HG02623 (cell line): ENCODE measurements around the gene PBX3.

Experiments
- ATAC-seq: cut with Tn5 transposase; IDR thresholded peaks from one replicate; pipeline ENCODE4 v1.9.1; 2021; ENCODE audit warnings: moderate library complexity; ENCODE audit not compliant: unreplicated experiment

PBX3 gene

DNA sequence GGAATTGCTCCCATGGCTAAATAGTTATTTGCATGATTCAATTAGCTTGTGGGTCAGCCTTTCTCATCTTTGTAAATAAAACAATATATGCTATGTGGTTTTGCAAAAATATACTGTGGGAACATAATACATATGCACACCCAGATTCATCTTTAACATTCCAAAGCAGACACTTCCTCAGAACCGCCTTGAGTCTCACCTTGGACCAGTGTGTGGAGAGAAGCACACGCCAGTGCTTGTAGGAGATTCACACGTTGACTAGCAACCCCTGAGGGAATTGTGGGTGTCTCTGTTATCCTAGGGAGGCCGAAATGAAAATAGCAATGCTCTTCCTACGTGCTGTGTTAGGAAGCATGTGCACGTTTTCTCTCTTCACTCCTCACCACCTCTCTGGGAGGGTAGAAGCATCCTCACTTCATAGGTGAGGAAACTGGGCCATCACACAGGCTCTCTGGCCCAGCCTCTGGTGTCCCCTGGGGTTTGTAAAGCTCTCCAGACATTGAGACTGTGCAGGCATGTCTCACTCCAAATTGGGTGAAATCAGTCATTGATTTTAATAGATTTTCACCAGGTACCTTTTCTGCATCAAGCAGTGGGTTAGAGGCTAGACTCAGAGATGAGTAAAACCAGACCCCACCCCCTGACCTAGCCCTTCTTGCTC is 221.7 kb downstream of the PBX3 start:
- no peak for ATAC-seq

DNA sequence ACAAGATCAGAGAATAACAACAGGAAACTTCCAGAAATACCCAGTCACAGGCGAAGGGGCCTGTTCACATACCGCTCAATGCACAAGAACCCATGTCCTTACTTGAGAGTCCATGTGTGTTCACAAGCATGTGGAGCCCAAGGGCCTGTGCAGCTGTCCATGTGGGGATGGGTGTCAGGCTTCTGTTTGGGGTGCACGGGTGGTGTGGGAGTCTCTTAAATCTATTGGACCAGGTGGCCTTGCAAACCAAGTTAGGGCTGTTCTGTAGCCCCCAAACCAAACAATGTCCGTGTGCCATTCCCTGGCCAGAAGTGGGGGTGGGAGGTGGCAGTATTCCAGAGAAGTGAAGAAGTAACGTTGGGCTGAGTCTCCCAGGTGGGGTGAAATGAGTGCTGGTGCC is 222.3 kb downstream of the PBX3 start:
- no peak for ATAC-seq

DNA sequence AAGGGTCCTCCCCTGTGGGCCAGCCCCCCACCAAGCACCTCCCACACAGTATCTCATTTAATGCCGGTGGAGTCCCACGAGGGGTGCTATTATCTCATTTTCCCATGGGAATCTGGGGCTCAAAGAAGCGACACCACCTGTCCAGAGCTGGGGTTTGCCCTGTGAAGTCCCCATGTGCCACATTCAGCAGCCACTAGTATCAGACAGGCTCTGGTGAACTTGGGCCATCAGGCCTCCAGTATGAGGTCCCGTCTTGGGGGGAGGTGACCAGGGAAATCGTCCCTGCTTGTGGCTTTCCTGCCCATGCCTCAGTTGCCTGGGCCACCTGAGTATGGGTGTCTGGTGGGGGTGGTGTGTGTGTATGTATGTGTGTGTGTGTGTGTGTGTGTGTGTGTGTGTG is 222.7 kb downstream of the PBX3 start:
- no peak for ATAC-seq

DNA sequence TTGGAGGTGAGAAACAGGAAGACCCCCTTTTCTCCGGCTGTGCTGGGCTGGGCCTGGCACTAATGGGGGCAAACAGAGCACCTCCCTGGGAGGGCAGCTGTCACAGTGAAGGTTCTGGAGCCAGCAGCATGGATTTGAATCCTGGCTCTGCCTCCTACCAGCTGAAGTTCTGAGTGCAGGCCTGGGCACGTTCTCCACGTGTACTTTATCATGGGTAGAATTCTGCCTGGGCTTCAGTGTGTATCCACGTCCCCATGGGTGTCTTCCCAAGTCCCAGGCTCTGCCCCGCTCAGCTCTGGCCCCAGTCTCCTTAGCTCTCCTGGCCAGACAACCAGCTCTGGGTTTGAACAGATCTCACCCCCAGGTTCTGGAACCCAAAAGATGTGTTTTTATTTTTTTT is 223.2 kb downstream of the PBX3 start:
- ATAC-seq: no peak

DNA sequence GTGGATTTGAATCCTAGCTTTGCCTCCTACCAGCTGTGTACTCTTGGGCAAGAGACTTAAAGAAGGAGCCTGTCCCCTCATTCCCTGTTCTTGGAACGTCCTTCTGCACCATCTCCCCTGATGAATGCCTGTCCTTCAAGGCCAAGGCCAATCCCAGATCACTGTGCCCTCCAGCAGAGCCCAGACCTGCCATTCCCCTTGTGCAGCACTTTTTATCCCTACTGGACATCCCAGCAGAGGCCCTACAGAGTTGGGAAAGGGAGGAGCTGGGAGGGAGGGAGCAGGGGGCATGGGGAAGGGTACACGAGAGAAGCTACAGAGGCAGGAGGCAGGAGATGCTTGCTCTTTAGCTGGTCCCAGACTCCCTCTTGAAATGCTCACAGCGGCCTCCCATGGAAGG is 223.9 kb downstream of the PBX3 start:
- ATAC-seq: no peak

DNA sequence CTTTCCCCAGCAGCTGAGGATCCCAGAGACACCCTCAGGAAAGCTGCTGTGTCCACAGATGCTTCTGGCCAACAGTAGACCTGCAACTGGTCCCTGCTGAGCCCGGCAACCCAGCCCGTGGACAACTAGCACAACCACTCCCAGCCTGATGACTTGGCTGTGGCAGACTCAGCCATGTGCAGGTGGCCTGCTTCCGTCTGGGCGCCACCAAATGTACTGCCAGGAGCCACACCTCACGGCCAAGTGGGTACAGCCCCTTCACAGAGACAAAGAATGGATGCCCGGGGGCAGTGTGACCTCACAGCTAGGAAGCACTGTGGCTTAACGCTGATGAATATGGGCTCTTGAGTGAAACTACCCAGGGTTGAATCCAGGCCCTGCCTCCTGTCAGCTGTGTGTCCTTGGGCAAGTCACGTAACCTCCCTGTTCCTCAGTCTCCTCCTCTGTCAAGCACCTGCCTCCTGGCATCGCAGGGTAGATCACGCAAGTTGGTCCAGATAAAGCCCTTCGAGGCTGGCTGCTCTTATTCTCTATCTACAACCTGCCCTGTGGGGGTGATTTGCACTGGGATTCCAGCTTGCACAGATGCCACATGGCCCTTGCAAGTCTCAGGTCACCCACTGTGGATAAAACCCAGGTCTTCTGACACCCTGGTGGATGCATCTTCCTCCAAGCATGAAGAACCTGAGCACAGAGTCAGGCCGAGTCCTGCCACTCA is 225.0 kb downstream of the PBX3 start:
- no peak for ATAC-seq

DNA sequence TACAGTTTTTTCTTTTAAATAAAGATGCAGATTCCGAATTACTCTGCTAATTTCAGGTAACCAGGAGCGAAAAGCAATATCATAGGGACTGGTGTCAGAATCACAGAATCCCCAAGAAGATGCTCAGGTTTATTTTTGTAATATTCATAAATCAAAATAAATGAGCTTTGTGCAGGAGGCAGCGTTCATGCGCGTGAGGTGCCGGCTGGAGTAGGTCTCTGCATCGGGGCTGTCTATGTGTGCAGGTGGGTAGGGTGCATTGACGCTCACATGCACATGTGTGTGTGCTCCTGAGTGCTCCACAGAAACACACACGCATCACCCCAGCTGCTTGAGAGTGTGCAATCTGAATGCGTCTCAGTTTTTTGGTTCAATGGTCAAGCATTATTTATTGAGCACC is 226.4 kb downstream of the PBX3 start:
- ATAC-seq: no peak

DNA sequence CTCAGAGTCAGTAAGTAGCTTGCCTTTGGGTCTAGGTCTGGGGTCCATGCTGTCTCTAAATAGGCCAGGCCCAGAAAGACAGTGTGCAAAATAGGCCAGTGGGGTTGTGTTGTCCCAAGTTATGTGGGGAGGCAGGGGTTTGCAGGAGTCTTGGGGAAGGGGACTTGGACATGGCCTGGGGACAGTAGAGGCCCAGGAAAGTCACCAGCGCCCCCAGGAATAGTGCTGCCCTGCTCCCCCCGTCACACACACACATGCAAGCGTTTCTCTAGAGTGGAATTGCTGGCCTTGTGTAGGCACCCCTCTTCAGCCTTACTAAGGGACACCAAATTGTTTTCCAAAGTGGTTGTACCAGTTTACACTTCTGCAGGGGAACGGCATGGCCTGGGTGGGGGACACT is 227.5 kb downstream of the PBX3 start:
- no peak for ATAC-seq

DNA sequence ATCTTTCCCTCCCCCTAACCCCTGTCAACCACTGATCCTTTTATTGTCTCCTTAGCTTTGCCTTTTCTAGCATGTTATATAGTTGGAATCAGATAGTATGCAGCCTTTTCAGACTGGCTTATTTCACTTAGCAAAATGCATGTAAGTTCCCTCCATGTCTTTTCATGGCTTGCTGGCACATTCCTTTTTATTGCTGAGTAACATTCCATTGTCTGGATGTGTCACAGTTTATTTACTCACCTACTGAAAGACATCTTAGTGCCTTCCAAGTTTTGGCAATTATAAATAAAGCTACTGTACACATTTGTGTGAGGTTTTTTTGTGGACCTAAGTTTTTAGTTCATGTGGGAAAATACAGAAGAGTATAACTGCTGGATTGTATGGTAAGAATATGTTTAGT is 230.1 kb downstream of the PBX3 start:
- ATAC-seq: no peak

DNA sequence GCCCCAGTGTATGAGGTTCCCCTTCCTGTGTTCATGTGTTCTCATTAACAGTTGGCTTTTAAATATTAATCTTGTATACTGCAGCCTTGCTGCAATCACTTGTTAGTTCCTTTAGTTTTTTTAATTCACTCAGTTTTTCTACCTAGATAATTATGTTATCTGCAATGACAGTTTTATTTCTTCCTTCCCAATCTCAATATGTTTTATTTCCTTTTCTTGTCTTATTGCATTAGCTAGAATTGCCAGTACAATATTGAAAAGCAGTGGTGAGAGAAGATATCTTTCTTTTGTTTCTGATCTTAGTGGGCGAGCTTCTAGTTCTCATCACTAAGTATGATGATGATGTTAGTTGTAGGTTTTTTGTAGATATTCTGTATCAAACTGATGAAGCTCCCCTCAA is 232.2 kb downstream of the PBX3 start:
- ATAC-seq: no peak

DNA sequence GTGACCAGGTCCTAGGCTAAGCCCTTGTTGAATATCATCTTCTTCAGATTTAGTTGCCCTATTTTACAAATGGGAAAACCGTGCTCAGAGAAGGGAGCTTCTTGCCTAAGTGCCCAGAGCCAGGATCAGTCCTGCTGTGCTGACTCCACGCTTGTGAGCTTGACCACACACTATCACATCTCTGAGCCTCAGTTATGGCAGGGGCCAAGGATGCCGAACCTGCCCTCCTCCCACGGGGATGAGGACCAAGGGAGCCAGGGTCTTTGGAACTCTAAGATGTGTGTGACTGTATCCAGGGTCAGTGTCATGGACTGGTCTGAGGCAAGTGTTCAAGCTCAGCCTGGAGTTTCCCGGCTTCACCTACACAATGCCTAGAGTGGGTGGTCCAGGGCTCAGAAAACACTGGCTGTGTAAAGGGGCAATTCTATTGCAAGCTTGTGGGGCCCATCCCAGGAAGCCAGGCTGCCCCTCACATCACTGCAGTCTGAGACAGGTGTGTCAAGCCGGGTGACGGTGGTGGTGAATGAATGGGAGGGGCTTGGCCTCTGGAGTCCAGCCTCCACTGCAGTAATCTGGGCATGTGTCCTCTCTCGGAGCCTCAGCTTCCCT is 235.7 kb downstream of the PBX3 start:
- ATAC-seq: no peak

DNA sequence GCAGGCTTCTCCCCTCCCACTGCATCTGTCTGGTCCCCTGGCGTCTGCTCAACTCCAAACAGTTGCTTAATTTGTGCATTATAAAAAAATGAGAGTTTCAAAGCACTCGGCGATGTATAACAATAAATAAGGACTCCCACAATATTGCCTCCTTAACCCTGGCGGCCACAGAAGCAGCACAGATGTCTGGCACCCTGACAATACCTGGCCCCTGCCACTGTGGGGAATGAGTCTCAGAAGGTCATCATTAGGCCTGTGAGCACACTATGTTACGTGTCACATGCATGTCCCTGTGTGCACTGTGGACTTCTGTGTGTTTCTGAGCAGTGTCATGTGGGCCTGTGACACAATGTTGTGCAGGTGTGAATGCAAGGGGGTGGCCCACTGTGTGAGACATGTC is 236.5 kb downstream of the PBX3 start:
- ATAC-seq: no peak

DNA sequence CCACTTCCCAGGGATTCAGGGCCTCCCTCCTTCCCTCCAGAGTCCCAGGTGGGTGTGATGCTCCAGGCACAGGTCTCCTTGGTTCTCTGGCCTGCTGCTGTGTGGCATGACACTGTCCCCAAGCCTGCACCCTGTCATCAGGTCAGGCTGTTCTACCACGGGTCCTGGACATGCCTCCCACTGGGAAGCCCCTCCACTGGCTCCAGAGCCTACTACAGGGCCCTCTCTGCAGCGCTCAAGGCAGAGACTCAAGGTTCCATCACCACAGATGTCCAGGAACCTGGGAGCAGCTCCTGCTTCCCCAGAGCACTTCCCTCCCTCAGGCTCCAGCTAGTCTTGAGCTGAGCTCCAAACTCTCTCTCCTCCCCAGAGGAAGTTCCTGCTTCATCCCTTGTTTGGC is 237.3 kb downstream of the PBX3 start:
- no peak for ATAC-seq

DNA sequence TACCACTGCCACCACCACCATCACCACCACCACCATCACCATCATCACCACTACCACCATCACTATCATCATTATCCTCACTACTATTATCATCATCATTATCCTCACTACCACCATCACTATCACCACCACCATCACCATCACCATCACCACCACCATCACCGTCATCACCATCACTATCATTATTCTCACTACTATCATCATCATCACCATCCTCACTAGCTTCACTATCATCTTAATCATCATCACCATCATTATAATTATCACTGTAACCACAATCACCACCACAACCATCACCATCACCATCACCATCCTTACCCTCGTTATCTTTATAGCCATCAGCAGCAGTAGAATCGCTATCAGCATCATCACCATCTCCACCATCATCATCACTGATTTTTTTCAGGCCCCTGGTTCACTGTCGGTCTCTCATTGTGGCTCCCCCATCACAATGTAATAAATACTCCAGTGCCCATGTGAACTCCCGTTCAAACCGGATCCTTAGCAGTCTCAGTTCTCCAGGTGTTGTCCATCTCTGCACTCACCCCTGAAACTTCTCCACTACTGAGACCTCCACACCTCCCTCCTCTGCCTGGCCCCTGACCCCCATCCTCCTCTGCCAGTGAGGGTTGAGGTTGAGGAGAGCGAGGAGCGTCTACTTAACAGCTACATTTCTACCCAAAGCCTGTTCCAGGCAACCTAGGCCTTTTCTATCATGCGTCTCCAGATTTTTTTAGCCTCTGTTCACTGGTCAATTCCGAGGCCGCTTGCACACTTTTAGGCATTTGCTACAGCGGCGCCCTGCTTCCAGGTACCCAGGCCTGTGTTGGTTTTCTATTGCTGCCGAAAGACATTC is 238.2 kb downstream of the PBX3 start:
- no peak for ATAC-seq

DNA sequence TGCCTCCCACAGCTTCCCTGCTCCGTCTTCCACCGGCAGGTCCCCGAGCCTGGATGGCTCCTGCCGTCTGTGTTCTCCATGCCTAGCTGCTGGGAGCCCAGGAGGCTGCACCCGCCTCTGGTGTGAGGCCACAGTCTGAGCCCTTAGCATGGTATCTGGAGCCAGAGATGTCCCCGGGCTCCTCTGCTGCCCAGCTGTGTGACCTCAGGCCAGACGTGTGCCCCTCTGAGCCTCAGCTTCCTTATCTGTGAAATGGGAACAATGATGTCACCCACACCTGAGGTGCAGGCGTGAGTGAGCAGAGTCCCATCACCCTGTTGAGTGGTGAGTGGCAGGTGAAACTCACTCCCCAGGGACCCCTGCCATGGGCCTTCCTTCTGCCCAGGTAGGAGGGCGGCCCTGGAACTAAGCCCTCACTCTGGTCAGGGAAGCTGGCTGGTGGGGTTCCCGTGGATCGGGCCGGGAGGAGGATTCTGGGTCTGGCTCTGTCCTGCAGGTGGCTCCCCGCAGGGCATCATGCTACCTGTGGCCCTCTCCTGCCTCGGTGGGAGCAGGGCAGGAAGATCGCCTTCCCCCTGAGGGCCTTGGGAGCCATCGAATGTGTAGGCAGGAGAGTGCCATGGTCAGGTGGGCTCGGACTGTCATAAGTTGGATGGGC is 239.0 kb downstream of the PBX3 start:
- ATAC-seq: no peak

DNA sequence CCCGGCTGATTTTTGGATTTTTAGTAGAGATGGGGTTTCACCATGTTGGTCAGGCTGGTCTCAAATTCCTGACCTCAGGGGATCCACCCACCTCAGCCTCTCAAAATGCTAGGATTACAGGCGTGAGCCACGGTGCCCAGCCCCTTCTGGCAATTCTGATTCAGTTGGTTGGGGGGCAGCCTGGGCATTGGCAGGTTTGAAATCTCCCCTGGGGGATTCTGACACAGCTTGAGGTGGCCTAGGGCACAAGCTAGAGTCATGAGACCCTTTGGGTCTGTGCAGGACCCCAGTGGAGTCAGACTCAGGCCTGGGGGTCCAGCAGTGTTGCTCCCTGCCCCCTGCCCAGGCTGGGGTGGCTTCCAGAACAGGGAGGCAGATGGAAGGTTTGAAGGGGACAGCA is 239.8 kb downstream of the PBX3 start:
- no peak for ATAC-seq

DNA sequence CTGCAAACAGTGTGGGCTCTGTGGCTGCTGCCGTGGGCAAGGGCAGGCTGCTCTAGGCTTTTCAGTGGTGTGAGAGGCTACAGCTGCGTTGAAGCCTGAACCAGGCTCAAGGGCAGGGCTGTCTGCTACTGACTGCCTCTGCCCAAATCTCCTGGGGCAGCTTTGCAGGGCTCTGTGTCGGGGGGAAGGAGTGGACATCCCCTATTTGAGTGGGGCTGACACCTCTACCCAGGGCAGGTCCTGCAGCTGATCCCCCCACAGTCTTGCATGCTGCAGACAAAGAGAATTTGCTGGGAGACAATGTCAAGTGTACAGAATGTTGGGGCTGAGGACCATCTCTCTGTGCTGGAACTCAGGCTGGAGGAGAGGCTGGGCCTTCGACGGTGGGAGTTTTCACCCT is 240.2 kb downstream of the PBX3 start:
- ATAC-seq: no peak

DNA sequence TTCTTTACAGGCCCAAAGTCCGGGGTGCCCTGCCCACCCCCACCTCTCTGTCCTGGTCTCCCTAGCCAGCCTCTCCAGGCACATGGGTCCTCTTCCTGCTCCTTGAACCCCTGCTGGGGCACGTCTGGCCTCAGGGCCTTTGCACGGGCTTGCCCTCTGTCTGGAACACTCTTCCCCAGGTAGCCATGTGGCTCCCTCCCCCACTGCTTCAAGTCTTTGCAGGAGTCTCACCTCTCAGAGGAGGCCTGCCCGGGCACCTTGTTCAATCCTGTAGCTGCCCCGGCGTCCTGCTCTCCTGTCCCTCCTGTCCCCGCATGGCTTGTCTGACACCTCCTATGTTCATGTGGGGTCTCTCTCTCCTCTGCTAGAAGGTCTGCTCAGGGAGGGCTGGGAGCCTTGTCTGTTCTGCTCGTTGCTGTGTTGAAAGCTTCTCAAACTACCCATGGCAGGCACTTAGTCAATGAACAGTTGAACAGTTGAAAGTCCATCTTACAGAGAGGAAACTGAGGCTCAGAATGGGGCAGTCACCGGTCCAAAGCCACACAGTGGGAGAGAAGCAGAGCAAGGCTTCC is 241.4 kb downstream of the PBX3 start:
- no peak for ATAC-seq

DNA sequence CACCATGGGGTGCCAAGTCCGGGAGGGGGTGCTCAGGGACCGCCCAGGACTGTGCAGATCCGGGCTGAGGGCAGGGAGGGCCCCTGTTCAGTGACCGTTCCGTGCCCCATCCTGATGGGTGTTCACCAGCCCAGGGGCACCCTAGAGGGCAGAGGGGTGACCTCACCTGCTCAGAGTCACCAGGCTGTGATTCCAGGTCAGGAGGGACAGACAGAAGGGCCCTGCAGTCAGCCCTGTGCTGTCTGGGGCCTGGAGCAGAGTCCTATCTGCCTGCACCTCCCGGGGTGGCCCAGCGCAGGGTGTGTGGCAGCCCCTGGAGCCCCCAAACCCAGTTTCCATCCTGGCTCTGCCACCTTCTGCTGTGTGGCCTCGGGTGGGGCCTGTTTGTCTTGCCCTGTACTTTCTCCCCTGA is 241.9 kb downstream of the PBX3 start:
- no peak for ATAC-seq

DNA sequence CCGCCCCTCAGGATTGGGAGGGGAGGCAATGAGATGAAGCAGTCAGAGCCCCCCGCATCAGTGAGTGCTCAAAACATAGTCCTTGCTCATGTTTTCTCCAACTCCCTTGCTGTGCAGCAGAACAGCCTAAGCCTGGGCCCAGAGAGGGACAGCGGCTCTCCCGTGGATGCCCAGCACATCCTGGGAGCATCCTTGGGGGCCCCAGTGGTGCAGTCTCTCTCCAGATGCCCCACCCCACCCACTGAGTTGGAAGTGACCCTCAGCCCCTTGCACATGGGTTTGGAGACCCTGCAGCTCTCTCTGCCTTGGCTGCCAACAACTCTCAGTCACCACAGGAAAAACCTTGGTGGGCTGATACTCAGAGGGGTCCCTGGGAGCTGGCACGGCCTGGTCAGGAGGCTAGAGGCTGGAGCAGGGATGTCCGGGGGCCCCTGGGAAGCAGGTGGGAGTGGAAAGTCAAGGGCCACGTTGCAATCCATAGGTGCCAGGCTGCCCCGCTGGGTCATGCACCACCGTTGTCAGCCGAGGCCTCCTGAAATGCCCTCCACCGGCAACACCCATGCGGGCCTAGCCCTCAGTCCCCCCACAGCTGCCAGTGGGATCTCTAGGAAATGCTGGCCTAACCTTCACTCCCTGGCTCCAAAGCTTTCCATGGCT is 242.5 kb downstream of the PBX3 start:
- no peak for ATAC-seq
